PC-3 (cell line): ENCODE data around the gene AFF4.

ENCODE experiments used
- EZH2 ChIP-seq: fragments of 300-600 bp; sonication (generic); IDR thresholded peaks from one replicate; pipeline ENCODE4 v1.6.1; 2017; ENCODE audit warnings: antibody characterized with exemption, mild to moderate bottlenecking, low read length; ENCODE audit not compliant: unreplicated experiment
- TF ChIP-seq, protein P1 (sequence below): fragments of 300-600 bp; sonication (generic); conservative IDR thresholded peaks from 2 replicates; pipeline ENCODE4 v1.5.1; 2017; ENCODE audit warnings: antibody characterized with exemption, low read depth, mild to moderate bottlenecking, low read length

DNA sequence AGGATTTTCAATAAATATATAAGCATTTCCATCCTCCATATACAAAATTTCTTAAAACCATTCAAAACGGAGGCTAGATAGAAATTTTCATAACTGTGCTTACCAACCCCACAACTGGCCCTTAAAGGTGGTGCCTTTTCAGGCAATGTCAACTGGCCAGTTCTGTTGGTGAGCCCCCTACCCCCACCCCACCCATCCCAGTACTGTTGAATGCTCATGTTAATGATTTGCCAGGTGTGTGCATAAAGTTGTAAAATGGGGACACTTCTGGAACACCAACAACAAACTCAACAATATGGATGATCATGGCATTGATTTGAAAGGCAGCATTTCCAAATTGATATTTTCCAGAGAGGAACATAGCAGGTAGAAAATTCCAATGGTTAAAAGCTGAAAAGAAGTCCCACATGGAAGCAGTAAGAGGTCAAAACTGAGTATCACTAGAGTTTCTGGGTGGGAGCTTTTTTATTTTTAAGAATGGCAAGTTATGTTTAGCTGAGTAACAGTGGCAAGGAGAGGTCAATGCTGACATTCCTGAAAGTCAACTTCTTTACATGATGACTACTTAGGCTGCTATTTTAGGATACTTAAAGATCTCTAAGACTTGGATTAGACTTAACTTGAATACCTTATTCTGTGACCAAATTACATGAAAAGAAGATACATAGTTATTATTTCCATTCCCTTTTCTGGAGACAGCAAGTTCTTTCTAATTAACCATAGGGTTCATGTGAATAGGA, 87.2 kb downstream of the AFF4 start:
- TF ChIP-seq, protein P1, sequence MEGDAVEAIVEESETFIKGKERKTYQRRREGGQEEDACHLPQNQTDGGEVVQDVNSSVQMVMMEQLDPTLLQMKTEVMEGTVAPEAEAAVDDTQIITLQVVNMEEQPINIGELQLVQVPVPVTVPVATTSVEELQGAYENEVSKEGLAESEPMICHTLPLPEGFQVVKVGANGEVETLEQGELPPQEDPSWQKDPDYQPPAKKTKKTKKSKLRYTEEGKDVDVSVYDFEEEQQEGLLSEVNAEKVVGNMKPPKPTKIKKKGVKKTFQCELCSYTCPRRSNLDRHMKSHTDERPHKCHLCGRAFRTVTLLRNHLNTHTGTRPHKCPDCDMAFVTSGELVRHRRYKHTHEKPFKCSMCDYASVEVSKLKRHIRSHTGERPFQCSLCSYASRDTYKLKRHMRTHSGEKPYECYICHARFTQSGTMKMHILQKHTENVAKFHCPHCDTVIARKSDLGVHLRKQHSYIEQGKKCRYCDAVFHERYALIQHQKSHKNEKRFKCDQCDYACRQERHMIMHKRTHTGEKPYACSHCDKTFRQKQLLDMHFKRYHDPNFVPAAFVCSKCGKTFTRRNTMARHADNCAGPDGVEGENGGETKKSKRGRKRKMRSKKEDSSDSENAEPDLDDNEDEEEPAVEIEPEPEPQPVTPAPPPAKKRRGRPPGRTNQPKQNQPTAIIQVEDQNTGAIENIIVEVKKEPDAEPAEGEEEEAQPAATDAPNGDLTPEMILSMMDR, result no peak
- TF ChIP-seq EZH2, result no peak
